Mesendoderm (in vitro differentiated cells): ENCODE measurements around the gene ERMN.

Source experiments
- DNase-seq: peaks from one replicate; pipeline ENCODE4 v3.0.0; 2013
- H2AK5ac ChIP-seq: 2 replicates; pipeline ENCODE4 v1.6.1; 2013; ENCODE audit warnings: low read length, inconsistent platforms
- H2BK120ac ChIP-seq: 2 replicates; pipeline ENCODE4 v1.6.1; 2013; ENCODE audit warnings: low read depth, mild to moderate bottlenecking, low read length, moderate library complexity, mixed read lengths
- H2BK15ac ChIP-seq: replicated peaks from 2 replicates; pipeline ENCODE4 v1.6.1; 2013; ENCODE audit warnings: low read depth, mild to moderate bottlenecking, moderate library complexity
- H2BK5ac ChIP-seq: 2 replicates; pipeline ENCODE4 v1.6.1; 2013; ENCODE audit warnings: low read length, inconsistent platforms
- H3K18ac ChIP-seq: 2 replicates; pipeline ENCODE4 v1.6.1; 2013; ENCODE audit warnings: mild to moderate bottlenecking, low read length, mixed read lengths
- H3K23ac ChIP-seq: one replicate; pipeline ENCODE4 v1.6.1; 2013; ENCODE audit warnings: low read length
- H3K27ac ChIP-seq: 2 replicates; pipeline ENCODE4 v1.5.1; 2013; ENCODE audit warnings: low read depth, mild to moderate bottlenecking, inconsistent platforms, low read length, moderate library complexity
- H3K27me3 ChIP-seq: 2 replicates; pipeline ENCODE4 v1.6.1; 2013; ENCODE audit warnings: low read length, control low read depth, mild to moderate bottlenecking, inconsistent platforms; ENCODE audit not compliant: insufficient read depth, poor library complexity
- H3K36me3 ChIP-seq: 2 replicates; pipeline ENCODE4 v1.6.1; 2013; ENCODE audit warnings: low read length, inconsistent platforms; ENCODE audit not compliant: control insufficient read depth, insufficient read depth
- H3K4ac ChIP-seq: one replicate; pipeline ENCODE4 v1.6.1; 2013; ENCODE audit warnings: low read depth, mild to moderate bottlenecking, low read length, moderate library complexity
- H3K4me1 ChIP-seq: 2 replicates; pipeline ENCODE4 v1.6.1; 2013; ENCODE audit warnings: low read depth, low read length, inconsistent platforms; ENCODE audit not compliant: control insufficient read depth
- H3K4me2 ChIP-seq: 2 replicates; pipeline ENCODE4 v1.6.1; 2013; ENCODE audit warnings: low read length
- H3K4me3 ChIP-seq: 2 replicates; pipeline ENCODE4 v1.5.1; 2013; ENCODE audit warnings: mild to moderate bottlenecking, low read length
- H3K56ac ChIP-seq: one replicate; pipeline ENCODE4 v1.6.1; 2013; ENCODE audit warnings: low read length
- H3K79me1 ChIP-seq: 2 replicates; pipeline ENCODE4 v1.6.1; 2013; ENCODE audit warnings: low read length, inconsistent platforms
- H3K79me2 ChIP-seq: 2 replicates; pipeline ENCODE4 v1.6.1; 2013; ENCODE audit warnings: mild to moderate bottlenecking, low read length; ENCODE audit not compliant: control insufficient read depth, insufficient read depth
- H3K9ac ChIP-seq: 2 replicates; pipeline ENCODE4 v1.6.1; 2013; ENCODE audit warnings: low read length, inconsistent platforms
- H4K5ac ChIP-seq: one replicate; pipeline ENCODE4 v1.6.1; 2013; ENCODE audit warnings: low read length
- H4K8ac ChIP-seq: one replicate; pipeline ENCODE4 v1.6.1; 2013; ENCODE audit warnings: low read depth, mild to moderate bottlenecking, control low read depth, low read length, moderate library complexity
- WGBS: extraction: QIAGEN DNeasy Blood & Tissue Kit; methylation state at CpG from one replicate; pipeline ENCODE4 v1.1.7; 2013; ENCODE audit warnings: low lambda C conversion rate, missing lambda C conversion rate; ENCODE audit not compliant: insufficient coverage; ENCODE audit errors: extremely low coverage; 5-methylcytosine and 5-hydroxymethylcytosine counted together

ERMN gene

DNA sequence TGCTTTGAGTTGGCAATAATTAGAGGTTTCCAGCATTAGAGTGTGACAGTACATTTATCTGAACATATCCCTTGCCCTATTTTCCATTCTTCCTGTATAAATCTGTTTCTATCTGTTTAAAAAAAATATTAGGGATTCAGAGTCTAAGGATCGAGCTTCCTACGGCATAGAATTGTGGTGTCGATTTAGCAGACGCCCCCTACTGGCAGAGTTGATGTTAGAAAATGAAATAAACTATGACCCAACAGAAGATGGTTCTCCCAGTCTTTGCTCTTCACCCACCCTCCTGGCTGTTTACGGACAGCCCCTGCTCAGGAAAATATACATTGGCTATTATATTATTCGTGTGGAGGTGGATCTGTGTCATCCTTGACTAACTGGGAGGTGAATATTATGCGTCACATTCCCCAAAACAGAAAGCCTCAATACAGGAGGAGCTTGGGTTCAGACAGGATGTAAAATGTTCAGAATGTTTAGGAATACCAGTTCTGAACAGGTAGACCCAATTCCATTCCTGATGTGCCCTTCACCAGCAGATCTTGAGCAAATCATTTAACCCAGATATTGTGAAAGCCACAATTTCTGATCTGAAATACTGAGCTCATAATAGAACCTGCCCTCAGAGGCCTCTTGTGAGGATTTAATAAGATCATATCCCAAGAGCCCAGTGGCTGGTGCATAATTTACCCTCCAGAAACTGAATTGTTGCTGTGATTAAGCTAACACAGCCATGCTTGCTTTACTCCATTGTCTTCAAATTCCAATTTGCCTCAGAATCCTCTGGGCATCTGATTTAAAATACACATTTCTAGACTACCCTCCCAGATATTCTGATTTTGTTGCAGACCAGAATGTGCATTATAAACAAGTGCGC is 10.8 kb upstream of the ERMN start:
- Histone ChIP-seq H3K4me3 (no peak overlapping the region), H3K27ac (no peak overlapping the region), H3K9ac (no peak overlapping the region), H2BK5ac (no peak overlapping the region), H3K79me1 (no peaks in the 10 kb centered on the region), H4K8ac (no peak overlapping the region), H3K56ac (no peak overlapping the region), H3K36me3 (no peaks in the 10 kb centered on the region), H2BK15ac (no peak overlapping the region), H2BK120ac (no peak overlapping the region), H3K27me3 (no peaks in the 10 kb centered on the region), H3K4me2 (no peak overlapping the region), H3K18ac (no peak overlapping the region), H3K4ac (no peak overlapping the region), H4K5ac (no peak overlapping the region), H3K79me2 (no peaks in the 10 kb centered on the region), H3K4me1 (no peaks in the 10 kb centered on the region), H3K23ac (no peak overlapping the region), H2AK5ac (no peak overlapping the region)
- peak; percentile 50 for DNase-seq
- no CpG with 5 or more reads among the region's 8 CpGs for WGBS

DNA sequence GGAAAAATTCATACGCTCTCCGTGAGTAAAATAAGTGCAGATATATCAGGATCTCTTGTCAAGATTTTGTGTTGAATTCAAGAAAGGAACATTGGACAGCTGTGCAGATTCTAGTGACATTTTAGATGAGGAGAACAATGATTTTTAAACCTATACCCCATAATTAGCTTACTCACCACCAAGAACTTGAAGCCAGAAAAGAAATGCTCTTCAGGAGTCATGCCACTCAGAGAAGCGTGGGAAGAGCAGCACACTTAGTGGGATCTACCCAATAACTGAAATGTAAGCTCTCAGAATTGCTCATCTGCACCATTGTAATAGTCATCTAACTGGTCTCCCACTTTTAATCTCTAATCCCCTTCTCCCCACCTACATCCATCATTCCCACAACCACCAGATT is 9.2 kb upstream of the ERMN start:
- H4K8ac ChIP-seq, result no peak overlapping the region
- no peak overlapping the region for H4K5ac ChIP-seq
- no peak overlapping the region for H3K18ac ChIP-seq
- H3K79me2 ChIP-seq, result no peaks in the 10 kb centered on the region
- H3K79me1 ChIP-seq, result no peaks in the 10 kb centered on the region
- H2BK15ac ChIP-seq, result no peak overlapping the region
- H3K4me1 ChIP-seq, result no peaks in the 10 kb centered on the region
- no peak overlapping the region for H2BK5ac ChIP-seq
- no peak overlapping the region for H3K4ac ChIP-seq
- H3K23ac ChIP-seq, result no peak overlapping the region
- H3K36me3 ChIP-seq, result no peaks in the 10 kb centered on the region
- H2BK120ac ChIP-seq, result no peak overlapping the region
- WGBS, result no CpG with 5 or more reads among the region's 3 CpGs
- no peak overlapping the region for H3K56ac ChIP-seq
- H3K4me3 ChIP-seq, result no peak overlapping the region
- H3K4me2 ChIP-seq, result no peak overlapping the region
- no peak overlapping the region for H3K9ac ChIP-seq
- H2AK5ac ChIP-seq, result no peak overlapping the region
- H3K27ac ChIP-seq, result no peak overlapping the region
- no peak for DNase-seq
- no peaks in the 10 kb centered on the region for H3K27me3 ChIP-seq

GRCh38 chr2:157334335-157334734 is 8.7 kb upstream of the ERMN start:
- H3K79me1 ChIP-seq, result no peaks in the 10 kb centered on the region

GRCh38 chr2:157333304-157334047 is 7.9 kb upstream of the ERMN start:
- Histone ChIP-seq H2BK15ac (no peak overlapping the region), H3K18ac (no peak overlapping the region), H3K9ac (no peak overlapping the region), H3K4me2 (no peak overlapping the region), H3K79me1 (no peaks in the 10 kb centered on the region), H3K4ac (no peak overlapping the region), H2BK120ac (no peak overlapping the region), H3K4me1 (no peaks in the 10 kb centered on the region), H2AK5ac (no peak overlapping the region), H3K56ac (no peak overlapping the region), H4K5ac (no peak overlapping the region), H3K23ac (no peak overlapping the region), H3K79me2 (no peaks in the 10 kb centered on the region), H4K8ac (no peak overlapping the region), H3K27ac (no peak overlapping the region), H3K4me3 (no peak overlapping the region), H3K27me3 (no peaks in the 10 kb centered on the region), H2BK5ac (no peak overlapping the region), H3K36me3 (no peaks in the 10 kb centered on the region)
- DNase-seq, result no peak
- WGBS, result no CpG with 5 or more reads among the region's 2 CpGs

More at GRCh38 chr2:157334335-157334734, 8.7 kb upstream of the ERMN start:
- Histone ChIP-seq H4K8ac (no peak overlapping the region), H3K23ac (no peak overlapping the region), H3K56ac (no peak overlapping the region), H3K27me3 (no peaks in the 10 kb centered on the region), H3K79me2 (no peaks in the 10 kb centered on the region), H4K5ac (no peak overlapping the region), H3K18ac (no peak overlapping the region), H3K4me2 (no peak overlapping the region), H3K4me1 (no peaks in the 10 kb centered on the region), H3K9ac (no peak overlapping the region), H2BK120ac (no peak overlapping the region), H2BK15ac (no peak overlapping the region), H2AK5ac (no peak overlapping the region), H2BK5ac (no peak overlapping the region), H3K27ac (no peak overlapping the region), H3K4ac (no peak overlapping the region), H3K36me3 (no peaks in the 10 kb centered on the region), H3K4me3 (no peak overlapping the region)
- DNase-seq, result no peak
- 100% methylated on average over 1 of the region's 4 CpGs for WGBS

- Histone ChIP-seq H2AK5ac (no peak overlapping the region), H2BK15ac (no peak overlapping the region), H3K79me1 (no peaks in the 10 kb centered on the region), H3K56ac (no peak overlapping the region), H2BK5ac (no peak overlapping the region), H3K4ac (no peak overlapping the region), H3K36me3 (no peaks in the 10 kb centered on the region), H3K18ac (no peak overlapping the region), H3K27me3 (no peaks in the 10 kb centered on the region), H3K4me2 (no peak overlapping the region), H3K23ac (no peak overlapping the region), H2BK120ac (no peak overlapping the region), H3K4me1 (peaks cover 3% of the 10 kb centered on the region), H3K4me3 (no peak overlapping the region), H4K8ac (no peak overlapping the region), H3K9ac (no peak overlapping the region), H4K5ac (no peak overlapping the region), H3K79me2 (no peaks in the 10 kb centered on the region), H3K27ac (no peak overlapping the region)
- DNase-seq, result no peak
- WGBS, result no CpG with 5 or more reads among the region's 9 CpGs
Measured at GRCh38 chr2:157329524-157329923, 3.9 kb upstream of the ERMN start.
